ENCODE data around the gene C14orf180.

DNA sequence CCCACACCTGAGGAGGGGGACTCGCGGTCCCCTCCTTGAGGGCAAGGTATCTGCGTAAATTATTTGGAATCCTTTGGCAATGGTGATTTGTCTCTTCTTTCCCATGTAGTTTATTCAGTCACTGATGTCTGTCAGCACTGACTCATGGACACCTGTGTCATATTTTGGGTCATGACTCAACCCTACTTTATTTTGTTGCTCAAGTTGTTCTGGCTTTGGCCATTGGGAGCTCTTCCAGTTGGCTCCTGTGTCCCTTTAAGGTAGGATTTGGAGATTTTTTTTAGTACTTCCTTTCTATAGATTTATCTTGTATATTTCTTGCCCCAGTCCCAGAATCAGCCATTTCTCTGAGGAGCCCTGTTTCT is 47.4 kb upstream of the C14orf180 start:
- no peak for TF ChIP-seq EZH2 (IDR thresholded peaks at IDR 0.05; ENCODE audit: insufficient read depth, poor library complexity, severe bottlenecking)
- TF ChIP-seq EZH2phosphoT487 (IDR thresholded peaks at IDR 0.05; ENCODE audit: insufficient read depth, low read depth) = no peak
